Panc1 (cell line): ENCODE data around the gene PRPF18. TPM values are rescaled to one million over a fixed set of nuclear protein-coding genes. Genes with fewer than 3 reads are reported as not detected.

Experiments
- ATAC-seq: fragments of 200-7000 bp; cut with Tn5 transposase; 2 replicates; pipeline ENCODE4 v1.9.1; 2020; ENCODE audit warnings: mild to moderate bottlenecking, moderate library complexity
- BruUV-seq: library from RNA; stranded (reverse); fragments of 400-500 nt; replicated peaks from 2 replicates; lab custom pipeline; 2021; lab: Mats Ljungman, UMichigan
- CTCF ChIA-PET: fragments of 300-600 bp; sonication (Branson Sonifier 250); formaldehyde crosslinking; loops from one replicate; lab custom pipeline; 2022; ENCODE audit warnings: antibody characterized with exemption; lab: Charles Lee
- POLR2A ChIA-PET: fragments of 300-600 bp; sonication (Branson Sonifier 250); formaldehyde crosslinking; loops from one replicate; lab custom pipeline; 2022; ENCODE audit warnings: antibody characterized with exemption; lab: Charles Lee
- DNase-seq: peaks from one replicate; pipeline ENCODE4 v3.0.0-alpha.2; 2010; ENCODE audit warnings: low read depth, low spot score
- H3K27ac ChIP-seq: 2 replicates; pipeline ENCODE4 v1.5.1; 2011; ENCODE audit warnings: mild to moderate bottlenecking, low read length, inconsistent platforms
- H3K27me3 ChIP-seq: fragments of 200-500 bp; sonication (Bioruptor generic); 2 replicates; pipeline ENCODE4 v1.6.0; 2014; ENCODE audit warnings: low read length, inconsistent platforms; ENCODE audit not compliant: control insufficient read depth, insufficient read depth
- H3K36me3 ChIP-seq: fragments of 200-500 bp; sonication (Bioruptor generic); 2 replicates; pipeline ENCODE4 v1.5.1; 2014; ENCODE audit warnings: inconsistent platforms, mild to moderate bottlenecking, low read length, moderate library complexity; ENCODE audit not compliant: control insufficient read depth, insufficient read depth
- H3K4me1 ChIP-seq: 2 replicates; pipeline ENCODE4 v1.5.1; 2011; ENCODE audit warnings: inconsistent platforms, mild to moderate bottlenecking, low read length, moderate library complexity; ENCODE audit not compliant: control insufficient read depth, insufficient read depth
- H3K4me3 ChIP-seq, 2 experiments: 2 replicates each; pipeline ENCODE4 v1.5.1; 2011 to 2012; ENCODE audit warnings: low read depth in 2 of 2, low read length in 2 of 2, mild to moderate bottlenecking in 2 of 2, inconsistent platforms in 1 of 2, moderate library complexity in 1 of 2
- H3K9me3 ChIP-seq: fragments of 200-500 bp; sonication (Bioruptor generic); 2 replicates; pipeline ENCODE4 v1.5.1; 2014; ENCODE audit warnings: low read depth, mild to moderate bottlenecking, inconsistent platforms, low read length, moderate library complexity; ENCODE audit not compliant: control insufficient read depth, insufficient read depth
- CTCF ChIP-seq: fragments of 450-650 bp; IDR thresholded peaks from 2 replicates; pipeline ENCODE4 v1.5.1; 2017; ENCODE audit warnings: mild to moderate bottlenecking
- POLR2AphosphoS5 ChIP-seq: IDR thresholded peaks from 2 replicates; pipeline ENCODE4 v1.6.1; 2012; ENCODE audit warnings: mild to moderate bottlenecking, low read depth, low read length, moderate library complexity
- REST ChIP-seq, 2 experiments: IDR thresholded peaks; 2 replicates each; pipeline ENCODE4 v1.6.1; 2011 to 2012; ENCODE audit warnings: low read depth in 2 of 2, control low read depth in 1 of 2, low read length in 1 of 2, mild to moderate bottlenecking in 1 of 2, moderate library complexity in 1 of 2; ENCODE audit not compliant: insufficient read depth in 1 of 2
- SIN3A ChIP-seq: IDR thresholded peaks from 2 replicates; pipeline ENCODE4 v1.6.1; 2012; ENCODE audit warnings: low read depth, mild to moderate bottlenecking, low read length, moderate library complexity, borderline replicate concordance; ENCODE audit not compliant: insufficient read depth
- TCF7L2 ChIP-seq: IDR thresholded peaks from 2 replicates; pipeline ENCODE4 v1.6.1; 2011; ENCODE audit warnings: mild to moderate bottlenecking, low read depth, low read length, inconsistent platforms
- in situ Hi-C: cut with HindIII; loops from 2 replicates; pipeline ENCODE4 v1.10.0; 2016; ENCODE audit warnings: low sequenced_read_pairs, low pct_unique_long_range_greater_than_20kb
- intact Hi-C: fragments of 100-400 bp; cut with micrococcal nuclease; formaldehyde crosslinking; loops from one replicate; pipeline ENCODE4 v1.10.0; 2022; ENCODE audit not compliant: unreplicated experiment
- total RNA-seq: library from RNA; stranded (reverse); gene quantifications from one replicate; pipeline ENCODE4 v1.2.1, GENCODE V29; 2021; ENCODE audit not compliant: unreplicated experiment

The PRPF18 gene
- total RNA-seq, 1 experiment from 2014 or later: 12.0 TPM

GRCh38 chr10:13654846-13655245 lies 68.1 kb downstream of the PRPF18 start:
- Histone ChIP-seq H3K4me1 (no peaks in the 10 kb centered on the region), H3K36me3 (no peaks in the 10 kb centered on the region), H3K9me3 (no peaks in the 10 kb centered on the region), H3K27ac (no peak overlapping the region), H3K4me3 (no peak overlapping the region), H3K27me3 (no peaks in the 10 kb centered on the region)
- POLR2A ChIA-PET: no interaction called here
- CTCF ChIA-PET: no interaction called here
- BruUV-seq: no TSS peak
- intact Hi-C loops (no loop called here), in situ Hi-C loops (no loop called here)
- ATAC-seq (no peak), DNase-seq (no peak)
- no peak for TF ChIP-seq POLR2AphosphoS5
- no peak for TF ChIP-seq CTCF
- TF ChIP-seq REST (IDR thresholded peaks at IDR 0.05; ENCODE audit: insufficient read depth in 1 of 2, low read depth in 2 of 2, low read length in 1 of 2): no peak
- TF ChIP-seq SIN3A: no peak
- no peak for TF ChIP-seq TCF7L2

- no peak overlapping the region for H3K27ac ChIP-seq
- no peaks in the 10 kb centered on the region for H3K27me3 ChIP-seq
- H3K36me3 ChIP-seq: no peaks in the 10 kb centered on the region
- H3K4me3 ChIP-seq: no peak overlapping the region
- no TSS peak for BruUV-seq
- H3K4me1 ChIP-seq: no peaks in the 10 kb centered on the region
- no peak for DNase-seq
- ATAC-seq: no peak
- ChIA-PET POLR2A (no interaction called here), CTCF (no interaction called here)
- in situ Hi-C loops (no loop called here), intact Hi-C loops (no loop called here)
- no peaks in the 10 kb centered on the region for H3K9me3 ChIP-seq
- TF ChIP-seq SIN3A (no peak), CTCF (no peak), POLR2AphosphoS5 (no peak)
Observed at GRCh38 chr10:13656337-13657100, 69.8 kb downstream of the PRPF18 start.
